Tibial artery (tissue), 4 donors: ENCODE data around the gene HOXA10.

ENCODE experiments used
- DNase-seq, 2 donors: peaks; one replicate each; pipeline ENCODE4 v3.0.0-alpha.2; 2019
- H3K27ac ChIP-seq, 2 donors: fragments of 200-600 bp; sonication (generic) in 1 of 2; 1 replicate in 1 of 2; 2 replicates in 1 of 2; pipeline ENCODE4 v1.5.1; 2018 to 2019; ENCODE audit warnings: mild to moderate bottlenecking in 1 of 2
- H3K27me3 ChIP-seq, 2 donors: fragments of 200-600 bp; sonication (generic) in 1 of 2; one replicate each; pipeline versions ENCODE4 v1.5.1 to v1.6.0; 2016 to 2019
- H3K36me3 ChIP-seq, 3 donors: fragments of 200-600 bp; sonication (generic) in 2 of 3; one replicate each; pipeline ENCODE4 v1.5.1; 2016 to 2019; ENCODE audit warnings: mild to moderate bottlenecking in 2 of 3
- H3K4me1 ChIP-seq, 4 donors: fragments of 200-600 bp; sonication (generic) in 2 of 4; 1 replicate in 3 of 4; 2 replicates in 1 of 4; pipeline ENCODE4 v1.5.1; 2016 to 2019
- H3K4me3 ChIP-seq, 2 donors: fragments of 200-600 bp; sonication (generic) in 1 of 2; 1 replicate in 1 of 2; 2 replicates in 1 of 2; pipeline ENCODE4 v1.5.1; 2018 to 2019; ENCODE audit warnings: mild to moderate bottlenecking in 2 of 2
- H3K9me3 ChIP-seq, 3 donors: fragments of 200-600 bp; sonication (generic) in 1 of 3; one replicate each; pipeline ENCODE4 v1.5.1; 2016 to 2019
- intact Hi-C: fragments of 100-400 bp; cut with DNase I; formaldehyde crosslinking; loops from one replicate; pipeline ENCODE4 v1.15.0; 2023; ENCODE audit warnings: low total_unique reads
- TF ChIP-seq, protein P1 (sequence below), 2 experiments: fragments of 200-600 bp in 1 of 2; fragments of 450-650 bp in 1 of 2; IDR thresholded peaks; one replicate each; pipeline ENCODE4 v1.5.1; 2017 to 2019; ENCODE audit warnings: antibody characterized with exemption in 2 of 2, mild to moderate bottlenecking in 1 of 2, moderate library complexity in 1 of 2

Gene HOXA10

DNA sequence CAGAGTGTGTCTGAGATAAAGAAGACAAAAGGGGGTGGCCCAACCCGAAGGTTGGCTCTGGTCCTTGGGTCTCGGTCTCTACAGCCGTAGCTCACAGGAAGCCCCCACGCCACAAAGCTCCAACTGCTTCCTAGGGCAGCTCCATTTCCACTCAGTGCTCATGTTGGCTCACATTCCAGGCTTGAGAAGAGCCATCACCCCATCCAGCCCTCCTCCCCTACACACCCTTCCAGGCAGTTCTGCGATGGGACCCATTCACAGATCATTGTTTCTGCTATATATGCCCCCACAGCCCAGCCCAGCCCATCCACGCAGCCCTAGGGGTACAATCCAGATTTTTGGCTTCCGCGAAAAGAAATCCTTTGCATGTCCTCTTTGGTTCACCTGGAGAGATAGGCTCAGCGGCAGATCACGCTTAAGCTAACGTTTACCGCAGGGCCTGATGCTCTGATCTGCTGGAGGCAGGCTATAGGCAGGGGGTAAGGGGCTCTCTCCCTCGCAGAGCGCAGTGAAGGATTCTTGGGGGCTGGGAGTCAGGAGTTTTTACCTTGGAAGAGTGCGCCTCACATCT lies 17.1 kb upstream of the HOXA10 start:
- Histone ChIP-seq H3K27ac (no peak overlapping the region), H3K9me3 (no peaks in the 10 kb centered on the region), H3K36me3 (no peaks in the 10 kb centered on the region), H3K4me1 (peaks cover 0 to 13% (median 8%) of the 10 kb centered on the region in 4 donors), H3K27me3 (peaks cover 0 to 90% of the 10 kb centered on the region in 2 donors), H3K4me3 (no peak overlapping the region)
- peak; percentile 16 to 58 for DNase-seq
- TF ChIP-seq, protein P1, sequence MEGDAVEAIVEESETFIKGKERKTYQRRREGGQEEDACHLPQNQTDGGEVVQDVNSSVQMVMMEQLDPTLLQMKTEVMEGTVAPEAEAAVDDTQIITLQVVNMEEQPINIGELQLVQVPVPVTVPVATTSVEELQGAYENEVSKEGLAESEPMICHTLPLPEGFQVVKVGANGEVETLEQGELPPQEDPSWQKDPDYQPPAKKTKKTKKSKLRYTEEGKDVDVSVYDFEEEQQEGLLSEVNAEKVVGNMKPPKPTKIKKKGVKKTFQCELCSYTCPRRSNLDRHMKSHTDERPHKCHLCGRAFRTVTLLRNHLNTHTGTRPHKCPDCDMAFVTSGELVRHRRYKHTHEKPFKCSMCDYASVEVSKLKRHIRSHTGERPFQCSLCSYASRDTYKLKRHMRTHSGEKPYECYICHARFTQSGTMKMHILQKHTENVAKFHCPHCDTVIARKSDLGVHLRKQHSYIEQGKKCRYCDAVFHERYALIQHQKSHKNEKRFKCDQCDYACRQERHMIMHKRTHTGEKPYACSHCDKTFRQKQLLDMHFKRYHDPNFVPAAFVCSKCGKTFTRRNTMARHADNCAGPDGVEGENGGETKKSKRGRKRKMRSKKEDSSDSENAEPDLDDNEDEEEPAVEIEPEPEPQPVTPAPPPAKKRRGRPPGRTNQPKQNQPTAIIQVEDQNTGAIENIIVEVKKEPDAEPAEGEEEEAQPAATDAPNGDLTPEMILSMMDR (IDR thresholded peaks at IDR 0.05), result no peak
- intact Hi-C loops, result loop anchor here (10.0 kb wide), 2 partner anchors 734 to 904 kb away; no protein-coding TSS in a partner anchor

DNA sequence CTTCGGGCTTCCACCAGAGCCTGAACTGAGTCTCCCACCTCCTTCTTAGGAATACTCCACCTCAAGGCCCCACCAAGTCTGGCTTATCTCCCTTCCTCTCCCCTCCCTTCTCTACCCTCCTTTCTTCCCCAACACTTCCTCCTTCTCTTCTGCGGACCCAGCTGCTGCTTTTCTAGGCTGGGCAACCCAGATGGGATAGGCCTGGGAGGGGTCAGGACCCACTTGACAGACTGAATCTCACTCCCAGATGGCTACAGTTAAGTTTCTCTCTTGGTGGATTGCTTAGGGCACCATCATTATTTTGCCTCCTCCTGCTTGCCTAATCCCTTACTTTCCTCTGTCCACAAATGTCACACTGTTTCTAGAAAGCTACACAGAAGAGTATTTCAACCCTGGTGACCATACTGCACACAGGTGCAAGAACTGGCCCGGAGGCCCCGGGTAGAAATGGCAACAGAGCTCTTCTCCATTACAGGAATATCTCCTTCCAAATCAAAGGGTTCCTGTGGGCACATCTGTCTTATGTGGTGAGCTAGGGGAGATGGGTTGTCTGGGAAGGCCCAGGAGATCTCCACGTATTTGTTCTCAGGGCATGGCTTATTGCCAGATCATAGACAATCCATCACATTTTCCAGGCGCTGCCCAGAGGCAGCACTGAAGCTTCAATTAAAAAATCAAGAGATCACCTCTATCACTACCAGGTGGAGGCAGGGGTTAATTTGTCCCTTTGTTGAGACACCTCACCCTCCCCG lies 16.1 kb upstream of the HOXA10 start:
- Histone ChIP-seq H3K9me3 (no peaks in the 10 kb centered on the region), H3K27me3 (peaks cover 0 to 91% of the 10 kb centered on the region in 2 donors), H3K27ac (no peak overlapping the region), H3K4me3 (no peak overlapping the region), H3K4me1 (peaks cover 0 to 16% (median 8%) of the 10 kb centered on the region in 4 donors), H3K36me3 (no peaks in the 10 kb centered on the region)
- TF ChIP-seq, protein P1 (IDR thresholded peaks at IDR 0.05), result no peak
- peak; percentile 13 to 39 for DNase-seq
- intact Hi-C loops, result loop anchor here (10.0 kb wide), 2 partner anchors 735 to 905 kb away; no protein-coding TSS in a partner anchor

DNA sequence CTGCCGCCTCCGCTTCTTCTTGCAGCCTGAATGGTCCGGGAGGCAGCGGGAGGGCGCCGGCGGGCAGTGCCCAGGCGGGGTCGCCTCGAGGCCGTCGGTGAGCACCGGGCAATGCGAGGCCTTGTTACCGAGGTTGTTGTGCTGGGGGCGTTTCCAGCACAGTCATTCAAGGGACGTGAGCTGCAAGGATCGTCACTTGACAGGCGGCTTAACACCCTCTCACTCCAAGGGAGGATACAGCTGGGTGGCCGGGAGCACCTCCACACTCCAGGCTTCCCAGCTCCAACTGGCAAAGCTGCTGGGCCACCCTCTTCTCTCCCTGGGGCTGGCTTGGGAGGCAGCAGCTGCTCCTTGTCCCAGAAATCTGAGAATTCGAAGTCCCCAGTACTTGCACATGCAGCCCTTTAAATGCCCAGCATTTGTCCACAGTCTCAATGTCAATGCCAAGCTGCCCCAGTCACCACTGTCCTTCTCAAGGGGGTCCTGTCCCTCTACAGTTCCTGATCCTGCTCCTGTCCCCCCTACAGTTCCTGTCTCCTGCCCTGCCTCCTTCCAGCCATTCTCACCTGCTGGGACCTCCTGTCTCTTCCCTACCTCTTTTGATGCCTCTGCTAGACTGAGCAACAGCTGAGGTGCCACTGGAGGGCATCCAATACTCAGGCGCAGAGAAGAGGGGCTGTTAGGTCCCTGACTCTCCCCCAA lies 15.3 kb upstream of the HOXA10 start:
- Histone ChIP-seq H3K9me3 (no peaks in the 10 kb centered on the region), H3K27me3 (peaks cover 0 to 91% of the 10 kb centered on the region in 2 donors), H3K36me3 (no peaks in the 10 kb centered on the region), H3K4me1 (peaks cover 0 to 22% (median 12%) of the 10 kb centered on the region in 4 donors), H3K4me3 (no peak overlapping the region), H3K27ac (no peak overlapping the region)
- DNase-seq, result peak; percentile 16 to 57
- TF ChIP-seq, protein P1 (IDR thresholded peaks at IDR 0.05), result no peak
- intact Hi-C loops, result no loop called here

DNA sequence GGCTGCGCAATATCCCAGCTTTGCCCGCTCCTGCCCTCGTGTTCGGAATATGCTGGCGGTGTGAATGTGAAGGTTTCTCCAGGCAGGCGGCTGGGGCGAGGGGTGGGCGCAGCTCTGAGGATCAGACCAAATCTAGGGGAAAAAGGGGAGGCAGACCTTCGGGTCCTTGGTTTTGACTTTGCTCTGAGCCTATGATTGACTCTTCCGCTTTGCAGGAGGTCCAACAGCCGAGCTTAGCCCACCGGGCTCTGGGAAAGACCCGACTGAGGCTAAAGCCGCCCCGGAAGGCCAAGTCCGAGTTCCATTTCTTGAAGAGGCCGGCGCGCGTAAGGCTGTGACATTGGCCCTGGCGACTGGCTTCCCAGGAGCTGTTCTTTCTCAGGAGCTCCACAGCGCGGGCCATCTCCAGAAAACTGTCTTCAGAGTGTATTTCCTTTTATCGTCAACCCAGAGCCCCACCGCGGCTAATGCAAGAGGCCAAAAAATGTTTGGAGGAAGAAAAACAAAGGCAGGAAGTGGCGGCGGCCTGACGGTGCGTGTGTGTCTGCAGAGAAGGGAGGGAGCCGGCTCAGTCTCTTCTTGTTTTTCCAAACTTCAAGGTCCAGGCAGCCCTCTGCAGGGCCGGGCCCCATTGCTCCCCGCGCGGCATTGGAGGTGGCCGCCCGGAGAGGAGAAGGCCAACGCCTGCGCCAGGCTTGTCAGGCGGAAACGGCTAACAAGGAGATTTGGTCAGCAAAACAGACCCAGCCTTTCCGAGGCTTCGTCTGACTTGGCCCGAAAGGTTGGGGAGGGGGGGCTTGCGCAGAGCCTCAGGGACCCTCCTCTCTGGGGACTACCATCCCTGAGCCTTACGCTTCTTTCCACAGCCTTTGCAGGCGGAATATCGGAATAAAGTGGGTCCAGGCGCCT lies 14.5 kb upstream of the HOXA10 start:
- peaks cover 0 to 91% of the 10 kb centered on the region in 2 donors for H3K27me3 ChIP-seq
- H3K27ac ChIP-seq, result peak overlapping the region in 1 of 2 donors; percentile 44
- DNase-seq, result peak; percentile 38 to 66
- H3K9me3 ChIP-seq, result no peaks in the 10 kb centered on the region
- TF ChIP-seq, protein P1 (IDR thresholded peaks at IDR 0.05), result no peak
- intact Hi-C loops, result no loop called here
- H3K4me3 ChIP-seq, result peak overlapping the region; percentile 3 to 4
- H3K4me1 ChIP-seq, result peaks cover 0 to 30% (median 20%) of the 10 kb centered on the region in 4 donors
- no peaks in the 10 kb centered on the region for H3K36me3 ChIP-seq
